ENCODE results near the gene ANKRD39. TPM values are rescaled to one million over a fixed set of nuclear protein-coding genes. Genes with fewer than 3 reads are reported as not detected.

The ANKRD39 gene
- total and polyA plus RNA-seq, 2 of the 4 experiments (the other 2 are of a cell fraction), result 12.5 to 17.0 TPM

DNA sequence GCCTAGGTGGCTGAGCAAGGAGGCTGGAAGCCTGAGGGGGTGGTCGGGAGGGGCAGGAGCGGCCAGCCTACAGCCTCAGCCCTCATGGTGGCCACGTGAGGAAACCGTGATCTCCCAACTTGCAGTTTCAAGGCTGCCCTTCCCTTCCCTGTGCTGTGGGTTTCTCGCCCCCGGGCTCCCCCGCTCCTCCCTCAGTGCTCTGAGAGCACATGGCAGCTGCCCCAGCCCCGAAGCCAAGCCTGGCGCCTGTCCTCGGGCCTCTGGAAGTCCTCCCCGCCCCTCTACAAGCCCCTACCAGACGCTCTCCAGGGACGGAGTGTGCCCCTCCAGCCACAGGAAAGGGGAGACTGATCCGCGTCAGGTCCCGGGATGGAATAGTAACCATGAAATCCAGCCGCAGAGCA, 13.4 kb downstream of the ANKRD39 start:
- Histone ChIP-seq H3K9me1 (ENCODE audit: insufficient read depth, low read length) (no peaks in the 10 kb centered on the region), H3K18ac (ENCODE audit: low read depth, low read length) (no peak overlapping the region), H2BK20ac (ENCODE audit: low read depth, low read length) (no peak overlapping the region), H4K91ac (ENCODE audit: insufficient read depth, low read depth, low read length) (no peak overlapping the region), H3K56ac (ENCODE audit: extremely low read depth, insufficient read depth, low read length) (no peak overlapping the region), H2BK120ac (ENCODE audit: low read depth, low read length) (no peak overlapping the region), H3K9me3 (ENCODE audit: control insufficient read depth, insufficient read depth, low read length) (no peaks in the 10 kb centered on the region), H4K8ac (ENCODE audit: low read depth in 2 of 2, low read length in 2 of 2) (no peak overlapping the region), H3K36me3 (ENCODE audit: control insufficient read depth, insufficient read depth, low read length) (peaks cover 11% of the 10 kb centered on the region), H3K9ac (ENCODE audit: low read depth, low read length) (no peak overlapping the region), H2AFZ (replicated peaks; ENCODE audit: low read length, poor library complexity) (no peak overlapping the region), H3K4ac (ENCODE audit: low read depth, low read length) (no peak overlapping the region), H3K79me1 (ENCODE audit: low read depth in 1 of 2, low read length in 2 of 2) (no peaks in the 10 kb centered on the region), H2AK9ac (replicated peaks; ENCODE audit: low read depth, low read length, poor library complexity) (no peak overlapping the region), H3K14ac (replicated peaks; ENCODE audit: low read depth, low read length) (no peak overlapping the region), H3K4me2 (ENCODE audit: low read depth, low read length) (no peak overlapping the region), H3K27me3 (ENCODE audit: control insufficient read depth, insufficient read depth, low read length) (no peaks in the 10 kb centered on the region), H3K23ac (ENCODE audit: low read depth, low read length) (no peak overlapping the region), H3K4me1 (ENCODE audit: control insufficient read depth, insufficient read depth, low read length) (no peaks in the 10 kb centered on the region), H4K20me1 (ENCODE audit: insufficient read depth, low read length) (no peaks in the 10 kb centered on the region; the same call in 1 of the 2 replicates), H2BK15ac (ENCODE audit: low read depth, low read length) (no peak overlapping the region), H4K5ac (ENCODE audit: low read depth, low read length) (no peak overlapping the region), H2AK5ac (ENCODE audit: low read depth, low read length) (no peak overlapping the region), H3K4me3 (ENCODE audit: insufficient read depth, low read depth, low read length) (no peak overlapping the region), H2BK5ac (ENCODE audit: low read depth, low read length, poor library complexity, severe bottlenecking) (no peak overlapping the region), H3K27ac (ENCODE audit: insufficient read depth, low read length) (no peak overlapping the region)
- TF ChIP-seq FOS (IDR thresholded peaks at IDR 0.05; ENCODE audit: low read depth, low read length) (no peak), RAD21 (IDR thresholded peaks at IDR 0.05; ENCODE audit: low read length) (no peak), SMC3 (IDR thresholded peaks at IDR 0.05; ENCODE audit: low read depth, low read length) (no peak), RFX5 (IDR thresholded peaks at IDR 0.05; ENCODE audit: low read depth, low read length) (no peak), MXI1 (IDR thresholded peaks at IDR 0.05; ENCODE audit: borderline replicate concordance, low read depth, low read length) (no peak), USF2 (IDR thresholded peaks at IDR 0.05; ENCODE audit: low read depth, low read length) (no peak), NFE2L2 (IDR thresholded peaks at IDR 0.05; ENCODE audit: low read depth, low read length) (no peak), CHD1 (IDR thresholded peaks at IDR 0.05; ENCODE audit: low read depth, low read length) (no peak), POLR2A (IDR thresholded peaks at IDR 0.05; ENCODE audit: low read depth, low read length) (no peak), CEBPB (IDR thresholded peaks at IDR 0.05; ENCODE audit: low read depth, low read length) (no peak), MAZ (IDR thresholded peaks at IDR 0.05; ENCODE audit: borderline replicate concordance, low read depth, low read length) (no peak), RCOR1 (IDR thresholded peaks at IDR 0.05; ENCODE audit: insufficient replicate concordance, low read length) (no peak), ELK1 (IDR thresholded peaks at IDR 0.05; ENCODE audit: borderline replicate concordance, low read depth, low read length) (no peak), BHLHE40 (IDR thresholded peaks at IDR 0.05; ENCODE audit: low read depth, low read length) (no peak), MAFK (IDR thresholded peaks at IDR 0.05; ENCODE audit: low read depth, low read length) (no peak)
- TF ChIP-seq, protein P1, sequence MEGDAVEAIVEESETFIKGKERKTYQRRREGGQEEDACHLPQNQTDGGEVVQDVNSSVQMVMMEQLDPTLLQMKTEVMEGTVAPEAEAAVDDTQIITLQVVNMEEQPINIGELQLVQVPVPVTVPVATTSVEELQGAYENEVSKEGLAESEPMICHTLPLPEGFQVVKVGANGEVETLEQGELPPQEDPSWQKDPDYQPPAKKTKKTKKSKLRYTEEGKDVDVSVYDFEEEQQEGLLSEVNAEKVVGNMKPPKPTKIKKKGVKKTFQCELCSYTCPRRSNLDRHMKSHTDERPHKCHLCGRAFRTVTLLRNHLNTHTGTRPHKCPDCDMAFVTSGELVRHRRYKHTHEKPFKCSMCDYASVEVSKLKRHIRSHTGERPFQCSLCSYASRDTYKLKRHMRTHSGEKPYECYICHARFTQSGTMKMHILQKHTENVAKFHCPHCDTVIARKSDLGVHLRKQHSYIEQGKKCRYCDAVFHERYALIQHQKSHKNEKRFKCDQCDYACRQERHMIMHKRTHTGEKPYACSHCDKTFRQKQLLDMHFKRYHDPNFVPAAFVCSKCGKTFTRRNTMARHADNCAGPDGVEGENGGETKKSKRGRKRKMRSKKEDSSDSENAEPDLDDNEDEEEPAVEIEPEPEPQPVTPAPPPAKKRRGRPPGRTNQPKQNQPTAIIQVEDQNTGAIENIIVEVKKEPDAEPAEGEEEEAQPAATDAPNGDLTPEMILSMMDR (conservative IDR thresholded peaks at IDR 0.05; ENCODE audit: low read depth, low read length), result no peak
- CTCF ChIA-PET, result no interaction called here
- dilution Hi-C loops (cut with HindIII; ENCODE audit: low sequenced_read_pairs, unreplicated experiment) (no loop called here), intact Hi-C loops (cut with micrococcal nuclease) (no loop called here), in situ Hi-C loops (cut with MboI; ENCODE audit: low sequenced_read_pairs) (no loop called here)
- ATAC-seq (ENCODE audit: low read depth) (no peak), DNase-seq (no peak)
- POLR2A ChIA-PET (ENCODE audit: unreplicated experiment), result no interaction called here
- WGBS, 2 experiments (ENCODE audit: extremely low coverage in 2 of 2, insufficient read length in 1 of 2), result 75% methylated on average over 5 of the region's 17 CpGs; no CpG with 5 or more reads in 1 of the 2 experiments
- no TSS peak for BruUV-seq (replicated peaks)

Measured in IMR-90 (cell line).